HepG2 (cell line): ENCODE data around the gene STUB1. TPM values are rescaled to one million over a fixed set of nuclear protein-coding genes. Genes with fewer than 3 reads are reported as not detected.

Source experiments
- AKAP8 ChIP-seq: sonication (generic); formaldehyde crosslinking; IDR thresholded peaks from 2 replicates; pipeline ENCODE4 v1.5.1; 2020; ENCODE audit warnings: mild to moderate bottlenecking, missing genetic modification reagents
- GPBP1L1 ChIP-seq: sonication (generic); formaldehyde crosslinking; IDR thresholded peaks from 2 replicates; pipeline ENCODE4 v1.5.0; 2020; ENCODE audit warnings: mild to moderate bottlenecking, missing genetic modification reagents
- REXO4 ChIP-seq: sonication (generic); formaldehyde crosslinking; IDR thresholded peaks from 2 replicates; pipeline ENCODE4 v1.8.0; 2022; ENCODE audit warnings: missing genetic modification reagents, mild to moderate bottlenecking, borderline replicate concordance
- TBL1XR1 ChIP-seq: fragments of 150-350 bp; IDR thresholded peaks from 2 replicates; pipeline ENCODE4 v1.6.1; 2014; ENCODE audit warnings: borderline replicate concordance, low read length; ENCODE audit not compliant: partially characterized antibody
- TBP ChIP-seq: sonication (generic); formaldehyde crosslinking; IDR thresholded peaks from 2 replicates; pipeline ENCODE4 v1.5.0; 2020; ENCODE audit warnings: missing genetic modification reagents
- ZBTB40 ChIP-seq, 2 experiments: fragments of 450-650 bp in 1 of 2; sonication (generic) in 1 of 2; formaldehyde crosslinking in 1 of 2; IDR thresholded peaks; 2 replicates each; pipeline versions ENCODE4 v1.6.1 to v1.8.0; 2016 to 2022; ENCODE audit warnings: antibody characterized with exemption in 1 of 2, mild to moderate bottlenecking in 1 of 2, missing genetic modification reagents in 1 of 2
- ZNF235 ChIP-seq: sonication (generic); formaldehyde crosslinking; IDR thresholded peaks from 2 replicates; pipeline ENCODE4 v1.8.1; 2023; ENCODE audit warnings: mild to moderate bottlenecking, missing genetic modification reagents, borderline replicate concordance
- ZNF567 ChIP-seq: sonication (generic); formaldehyde crosslinking; IDR thresholded peaks from 2 replicates; pipeline ENCODE4 v1.8.1; 2023; ENCODE audit warnings: mild to moderate bottlenecking, missing genetic modification reagents, borderline replicate concordance
- ZNF589 ChIP-seq: sonication (generic); formaldehyde crosslinking; conservative IDR thresholded peaks from 2 replicates; pipeline ENCODE4 v1.8.0; 2022; ENCODE audit warnings: mild to moderate bottlenecking, moderate library complexity, missing genetic modification reagents
- ZNF775 ChIP-seq: sonication (generic); formaldehyde crosslinking; IDR thresholded peaks from 2 replicates; pipeline ENCODE4 v1.4.0; 2020; ENCODE audit warnings: missing genetic modification reagents, mild to moderate bottlenecking, moderate library complexity, borderline replicate concordance
- ZNF83 ChIP-seq: sonication (generic); formaldehyde crosslinking; IDR thresholded peaks from 2 replicates; pipeline ENCODE4 v1.4.0; 2020; ENCODE audit warnings: missing genetic modification reagents, mild to moderate bottlenecking, borderline replicate concordance
- ZNF883 ChIP-seq: sonication (generic); formaldehyde crosslinking; IDR thresholded peaks from 2 replicates; pipeline ENCODE4 v1.5.1; 2020; ENCODE audit warnings: mild to moderate bottlenecking, missing genetic modification reagents; ENCODE audit errors: not compliant biosample characterization
- polyA plus RNA-seq, 8 experiments: library from polyadenylated mRNA; depleted of rRNA in 3 of 8; stranded (reverse) in 7 of 8; unstranded in 1 of 8; fragments of >200 nt; fragmentation: Illumina TruSeq in 4 of 8; extraction: Trizol in 4 of 8; gene quantifications; 2 replicates each; pipeline versions ENCODE4 v1.2.1 to v1.2.3, GENCODE V29; 2011 to 2016; ENCODE audit warnings: low read depth in 4 of 8, missing spikeins in 1 of 8, mixed read lengths in 1 of 8; ENCODE audit not compliant: insufficient read depth in 1 of 8
- total RNA-seq, 5 experiments: library from RNA; depleted of rRNA; stranded (reverse); fragments of >200 nt; fragmentation: Illumina TruSeq; extraction: Trizol; gene quantifications; 2 replicates each; pipeline ENCODE4 v1.2.3, GENCODE V29; 2016; ENCODE audit warnings: low read depth in 1 of 5
- TF ChIP-seq, protein P1 (sequence below): sonication (generic); formaldehyde crosslinking; IDR thresholded peaks from 2 replicates; pipeline ENCODE4 v1.5.0; 2020; ENCODE audit warnings: missing genetic modification reagents, mild to moderate bottlenecking, borderline replicate concordance
- TF ChIP-seq, protein P2 (sequence below): sonication (generic); formaldehyde crosslinking; IDR thresholded peaks from 2 replicates; pipeline ENCODE4 v1.4.0; 2020; ENCODE audit warnings: low read depth, mild to moderate bottlenecking, missing genetic modification reagents

STUB1 gene
- total and polyA plus RNA-seq, 2 of the 13 experiments (the other 11 are each of a cell fraction or from before 2014, with no cell fraction given), result 52.9 to 78.2 TPM

GRCh38 chr16:645852-646678 lies 34.1 kb upstream of the STUB1 start (continued):
- TF ChIP-seq TBP (CRISPR knock-in tag) (no peak), ZNF589 (CRISPR knock-in tag) (no peak), ZNF775 (CRISPR knock-in tag) (no peak), ZBTB40 (IDR thresholded peaks at IDR 0.05) (no peak), ZBTB40 (CRISPR knock-in tag; IDR thresholded peaks at IDR 0.05) (no peak; the same call in 1 of the 2 replicates), REXO4 (CRISPR knock-in tag) (no peak), ZNF235 (CRISPR knock-in tag) (0 out of 2 replicates have a peak, but pooled peaks have one; percentile 30), ZNF883 (CRISPR knock-in tag) (no peak), TBL1XR1 (peak; percentile 21), AKAP8 (CRISPR knock-in tag) (peak; percentile 89), ZNF567 (no peak), ZNF83 (CRISPR knock-in tag) (no peak), GPBP1L1 (CRISPR knock-in tag) (no peak)
- TF ChIP-seq, protein P1, sequence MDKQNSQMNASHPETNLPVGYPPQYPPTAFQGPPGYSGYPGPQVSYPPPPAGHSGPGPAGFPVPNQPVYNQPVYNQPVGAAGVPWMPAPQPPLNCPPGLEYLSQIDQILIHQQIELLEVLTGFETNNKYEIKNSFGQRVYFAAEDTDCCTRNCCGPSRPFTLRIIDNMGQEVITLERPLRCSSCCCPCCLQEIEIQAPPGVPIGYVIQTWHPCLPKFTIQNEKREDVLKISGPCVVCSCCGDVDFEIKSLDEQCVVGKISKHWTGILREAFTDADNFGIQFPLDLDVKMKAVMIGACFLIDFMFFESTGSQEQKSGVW (CRISPR knock-in tag), result no peak
- TF ChIP-seq, protein P2, sequence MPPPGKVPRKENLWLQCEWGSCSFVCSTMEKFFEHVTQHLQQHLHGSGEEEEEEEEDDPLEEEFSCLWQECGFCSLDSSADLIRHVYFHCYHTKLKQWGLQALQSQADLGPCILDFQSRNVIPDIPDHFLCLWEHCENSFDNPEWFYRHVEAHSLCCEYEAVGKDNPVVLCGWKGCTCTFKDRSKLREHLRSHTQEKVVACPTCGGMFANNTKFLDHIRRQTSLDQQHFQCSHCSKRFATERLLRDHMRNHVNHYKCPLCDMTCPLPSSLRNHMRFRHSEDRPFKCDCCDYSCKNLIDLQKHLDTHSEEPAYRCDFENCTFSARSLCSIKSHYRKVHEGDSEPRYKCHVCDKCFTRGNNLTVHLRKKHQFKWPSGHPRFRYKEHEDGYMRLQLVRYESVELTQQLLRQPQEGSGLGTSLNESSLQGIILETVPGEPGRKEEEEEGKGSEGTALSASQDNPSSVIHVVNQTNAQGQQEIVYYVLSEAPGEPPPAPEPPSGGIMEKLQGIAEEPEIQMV, result peak; percentile 4; the same call in 1 of the 2 replicates
